GM10847 (cell line): ENCODE data around the gene RAP2A.

ENCODE experiments used
- POLR2A ChIP-seq: IDR thresholded peaks from 2 replicates; pipeline ENCODE4 v1.6.1; 2011; ENCODE audit not compliant: insufficient read length; ENCODE audit errors: extremely low read depth

Gene RAP2A

GRCh38 chr13:97495678-97496077 lies 61.7 kb downstream of the RAP2A start:
- TF ChIP-seq POLR2A = no peak

- TF ChIP-seq POLR2A = no peak
Observed at GRCh38 chr13:97496511-97496910, 62.5 kb downstream of the RAP2A start.

- no peak for TF ChIP-seq POLR2A
Observed at GRCh38 chr13:97497400-97497799, 63.4 kb downstream of the RAP2A start.

- no peak for TF ChIP-seq POLR2A
Observed at GRCh38 chr13:97498419-97498818, 64.5 kb downstream of the RAP2A start.

- no peak for TF ChIP-seq POLR2A
Observed at GRCh38 chr13:97499181-97499580, 65.2 kb downstream of the RAP2A start.

- no peak for TF ChIP-seq POLR2A
Observed at GRCh38 chr13:97502181-97502580, 68.2 kb downstream of the RAP2A start.

GRCh38 chr13:97502706-97503105 lies 68.7 kb downstream of the RAP2A start:
- no peak for TF ChIP-seq POLR2A

GRCh38 chr13:97505017-97505416 lies 71.0 kb downstream of the RAP2A start:
- TF ChIP-seq POLR2A = no peak

- TF ChIP-seq POLR2A = no peak
Observed at GRCh38 chr13:97506511-97506910, 72.5 kb downstream of the RAP2A start.

- no peak for TF ChIP-seq POLR2A
Observed at GRCh38 chr13:97512732-97513131, 78.8 kb downstream of the RAP2A start.

- no peak for TF ChIP-seq POLR2A
Observed at GRCh38 chr13:97515643-97516042, 81.7 kb downstream of the RAP2A start.

GRCh38 chr13:97517967-97518366 lies 84.0 kb downstream of the RAP2A start:
- TF ChIP-seq POLR2A = no peak
